K562 (cell line): Measurements from ENCODE around the gene RNASEH1. TPM values are rescaled to one million over a fixed set of nuclear protein-coding genes. Genes with fewer than 3 reads are reported as not detected.

Experiments
- ATAC-seq: fragments of 200-7000 bp; cut with Tn5 transposase; 3 replicates; pipeline ENCODE4 v1.9.1; 2020; ENCODE audit warnings: moderate library complexity
- BruUV-seq: library from RNA; stranded (reverse); fragments of 400-500 nt; replicated peaks from 2 replicates; lab custom pipeline; 2021; lab: Mats Ljungman, UMichigan
- CTCF ChIA-PET: fragments of 300-600 bp; formaldehyde crosslinking; extraction: SDS; loops from one replicate; lab custom pipeline; 2021; ENCODE audit warnings: low intra/inter-chr PET ratio; lab: Yijun Ruan, JAX
- POLR2A ChIA-PET: fragments of 300-600, 350-650 bp; sonication (Branson Sonifier 250); formaldehyde crosslinking; extraction: SDS; loops from one replicate; lab custom pipeline; 2021; ENCODE audit warnings: antibody characterized with exemption, inconsistent platforms; lab: Yijun Ruan, JAX
- DNase-seq, 4 experiments: peaks; one replicate each; pipeline versions ENCODE4 v3.0.0 to v3.0.0-alpha.2; 2011 to 2018; ENCODE audit warnings: low spot score in 3 of 4, mixed read lengths in 3 of 4; ENCODE audit errors: extremely low read depth in 1 of 4
- FAIRE-seq: peaks from 2 replicates; lab custom pipeline; 2011; peaks lifted over from hg19 to GRCh38; lab: Jason Lieb, UNC
- H2AFZ ChIP-seq: 2 replicates; pipeline ENCODE4 v1.6.0; 2011; ENCODE audit warnings: low read depth, low read length, control low read depth, inconsistent platforms
- H3K27ac ChIP-seq: fragments of 200-600 bp; 3 replicates; pipeline ENCODE4 v1.8.0; 2011; ENCODE audit warnings: low read depth, mild to moderate bottlenecking, control low read depth, inconsistent platforms, low read length, moderate library complexity, mixed read lengths; ENCODE audit errors: extremely low read depth
- H3K27me3 ChIP-seq, 2 experiments: fragments of 300-600 bp in 1 of 2; 2 replicates in 1 of 2; 3 replicates in 1 of 2; pipeline versions ENCODE4 v1.6.0 to v1.8.0; 2011; ENCODE audit warnings: inconsistent platforms in 2 of 2, low read length in 2 of 2, mild to moderate bottlenecking in 1 of 2, mixed read lengths in 1 of 2, moderate library complexity in 1 of 2; ENCODE audit not compliant: control insufficient read depth in 2 of 2, insufficient read depth in 2 of 2
- H3K36me3 ChIP-seq: fragments of 300-600 bp; 3 replicates; pipeline ENCODE4 v1.8.0; 2011; ENCODE audit warnings: mild to moderate bottlenecking, low read length, inconsistent platforms; ENCODE audit not compliant: control insufficient read depth, insufficient read depth
- H3K4me1 ChIP-seq, 2 experiments: fragments of 200-600 bp in 1 of 2; replicated peaks in 1 of 2; 2 replicates in 1 of 2; 3 replicates in 1 of 2; pipeline versions ENCODE4 v1.5.1 to v1.8.0; 2011; ENCODE audit warnings: inconsistent platforms in 2 of 2, low read length in 2 of 2, mild to moderate bottlenecking in 1 of 2, mixed read lengths in 1 of 2, moderate library complexity in 1 of 2; ENCODE audit not compliant: control insufficient read depth in 2 of 2, insufficient read depth in 2 of 2
- H3K4me2 ChIP-seq: 2 replicates; pipeline ENCODE4 v1.6.1; 2011; ENCODE audit warnings: low read length, control low read depth, inconsistent platforms, mixed read lengths; ENCODE audit not compliant: insufficient read depth
- H3K4me3 ChIP-seq: fragments of 200-600 bp; sonication (generic), shearing (Covaris generic); 2 replicates; pipeline ENCODE4 v1.5.1; 2016; ENCODE audit warnings: control low read depth, inconsistent platforms
- H3K79me2 ChIP-seq: fragments of 200-600 bp; 3 replicates; pipeline ENCODE4 v1.8.0; 2011; ENCODE audit warnings: low read length, inconsistent platforms; ENCODE audit not compliant: control insufficient read depth, insufficient read depth
- H3K9ac ChIP-seq, 2 experiments: 2 replicates each; pipeline versions ENCODE4 v1.6.0 to v1.6.1; 2011; ENCODE audit warnings: low read depth in 2 of 2, low read length in 2 of 2, control low read depth in 1 of 2, inconsistent platforms in 1 of 2, mild to moderate bottlenecking in 1 of 2, mixed read lengths in 1 of 2; ENCODE audit not compliant: insufficient read depth in 1 of 2
- H3K9me1 ChIP-seq: one replicate; pipeline ENCODE4 v1.6.0; 2011; ENCODE audit warnings: inconsistent platforms, mild to moderate bottlenecking, low read length, moderate library complexity; ENCODE audit not compliant: control insufficient read depth, insufficient read depth
- H3K9me3 ChIP-seq: replicated peaks from 2 replicates; pipeline ENCODE4 v1.5.1; 2011; ENCODE audit warnings: low read depth, low read length, inconsistent platforms; ENCODE audit not compliant: control insufficient read depth, insufficient read depth
- H4K20me1 ChIP-seq: replicated peaks from 2 replicates; pipeline ENCODE4 v1.6.1; 2011; ENCODE audit warnings: low read length, inconsistent platforms, mixed read lengths; ENCODE audit not compliant: control insufficient read depth, insufficient read depth
- CBX3 ChIP-seq, 2 experiments: IDR thresholded peaks; 1 replicate in 1 of 2; 2 replicates in 1 of 2; pipeline ENCODE4 v1.6.1; 2012; ENCODE audit warnings: inconsistent platforms in 2 of 2, low read length in 2 of 2, borderline replicate concordance in 1 of 2, control low read depth in 1 of 2
- NONO ChIP-seq, 2 experiments: fragments of 200-400 bp in 1 of 2; fragments of 450-650 bp in 1 of 2; formaldehyde crosslinking in 1 of 2; IDR thresholded peaks; 2 replicates each; pipeline ENCODE4 v1.6.1; 2017; ENCODE audit warnings: low read depth in 2 of 2, mild to moderate bottlenecking in 2 of 2, moderate library complexity in 2 of 2, low read length in 1 of 2
- PRPF4 ChIP-seq: fragments of 200-400 bp; formaldehyde crosslinking; IDR thresholded peaks from one replicate; pipeline ENCODE4 v1.6.1; 2017; ENCODE audit warnings: low read length, low read depth, mild to moderate bottlenecking; ENCODE audit not compliant: insufficient read depth, poor library complexity, severe bottlenecking
- RBBP5 ChIP-seq: fragments of 200-600 bp; sonication (generic); IDR thresholded peaks from 2 replicates; pipeline ENCODE4 v1.6.1; 2012; ENCODE audit warnings: borderline replicate concordance, mild to moderate bottlenecking, low read length, control low read depth, inconsistent platforms; ENCODE audit not compliant: insufficient read depth, poor library complexity, severe bottlenecking
- RBM15 ChIP-seq: fragments of 200-400 bp; formaldehyde crosslinking; IDR thresholded peaks from 2 replicates; pipeline ENCODE4 v1.6.1; 2018; ENCODE audit warnings: mild to moderate bottlenecking, low read length, moderate library complexity; ENCODE audit not compliant: insufficient read depth
- SMAD1 ChIP-seq: fragments of 150-350 bp; IDR thresholded peaks from 2 replicates; pipeline ENCODE4 v1.6.1; 2014; ENCODE audit warnings: low read length, low read depth; ENCODE audit not compliant: partially characterized antibody
- ZBTB34 ChIP-seq: fragments of 250-450 bp; sonication (Bioruptor Pico); IDR thresholded peaks from 2 replicates; pipeline ENCODE4 v1.8.0; 2021; ENCODE audit warnings: mild to moderate bottlenecking, moderate library complexity
- ZNF444 ChIP-seq: fragments of 250-450 bp; sonication (Bioruptor Pico); IDR thresholded peaks from 2 replicates; pipeline ENCODE4 v1.4.0; 2020; ENCODE audit warnings: mild to moderate bottlenecking, moderate library complexity
- WGBS: fragments of 100-300 bp; shearing (Covaris generic); methylation state at CpG from one replicate; pipeline ENCODE4 v1.1.6; 2016; ENCODE audit warnings: low coverage, mixed read lengths; ENCODE audit not compliant: insufficient coverage; ENCODE audit errors: missing lambda C conversion rate; 5-methylcytosine and 5-hydroxymethylcytosine counted together
- in situ Hi-C: fragments of 300-500 bp; cut with MboI; formaldehyde crosslinking; loops from 4 replicates; pipeline ENCODE4 v1.15.0; 2018; ENCODE audit warnings: inconsistent platforms, mixed read lengths
- intact Hi-C: fragments of 100-400 bp; cut with micrococcal nuclease; formaldehyde crosslinking; loops from 2 replicates; pipeline ENCODE4 v1.14.2; 2022
- polyA plus RNA-seq, 8 experiments: library from polyadenylated mRNA; depleted of rRNA in 4 of 8; stranded (reverse) in 5 of 8; unstranded in 3 of 8; fragments of >200 nt; fragmentation: Nextera tagmentation in 2 of 8; fragmentation: Illumina TruSeq in 1 of 8; extraction: Ambion mirVana in 2 of 8; extraction: Trizol in 1 of 8; gene quantifications; 2 replicates each; pipeline versions ENCODE4 v1.2.1 to v1.2.3, GENCODE V29; 2011 to 2014; ENCODE audit warnings: inconsistent platforms in 1 of 8, missing spikeins in 1 of 8
- total RNA-seq, 7 experiments: library from RNA; depleted of rRNA in 6 of 7; stranded (reverse); fragments of >200 nt in 6 of 7; fragmentation: Illumina TruSeq in 2 of 7; extraction: Trizol in 2 of 7; gene quantifications; 2 replicates each; pipeline versions ENCODE4 v1.2.1 to v1.2.3, GENCODE V29; 2011 to 2021; ENCODE audit warnings: low replicate concordance in 1 of 7

The RNASEH1 gene
- total and polyA plus RNA-seq, 9 of the 15 experiments (the other 6 are each of a cell fraction or from before 2014, with no cell fraction given): 25.7 to 47.5 (median 42.8) TPM

- ATAC-seq (no peak), FAIRE-seq (no peak), DNase-seq (no peak)
- POLR2A ChIA-PET: interaction anchor here (1.0 kb wide), 1 partner anchor 41 kb away, joined by 3 read pairs; no protein-coding TSS in a partner anchor
- no peak overlapping the region for H3K4me3 ChIP-seq
- no peaks in the 10 kb centered on the region for H3K27me3 ChIP-seq
- CTCF ChIA-PET: no interaction called here
- H4K20me1 ChIP-seq: no peaks in the 10 kb centered on the region
- no peak overlapping the region for H3K27ac ChIP-seq
- no peak overlapping the region for H3K9ac ChIP-seq
- intact Hi-C loops: no loop called here
- TF ChIP-seq CBX3 (IDR thresholded peaks at IDR 0.05; ENCODE audit: borderline replicate concordance in 1 of 2, low read length in 2 of 2) (peak in 1 of 2 experiments; percentile 57; a peak in 1 of 3 replicates), ZNF444 (CRISPR knock-in tag) (no peak)
- peaks cover 6% of the 10 kb centered on the region; the same call in 1 of the 2 replicates for H3K9me3 ChIP-seq
- H3K36me3 ChIP-seq: peaks cover 8% of the 10 kb centered on the region; the same call in 2 of the 3 replicates
- H3K9me1 ChIP-seq: no peaks in the 10 kb centered on the region
- no TSS peak for BruUV-seq
- in situ Hi-C loops: no loop called here
- no peaks in the 10 kb centered on the region for H3K79me2 ChIP-seq
- 71% methylated on average over 6 of the region's 6 CpGs for WGBS
- H3K4me1 ChIP-seq: peaks cover 9 to 18% of the 10 kb centered on the region in 2 experiments; a peak in 4 of 5 replicates
- H3K4me2 ChIP-seq: no peak overlapping the region
- H2AFZ ChIP-seq: no peak overlapping the region
These were observed 24.3 kb downstream of the RNASEH1 start for GRCh38 chr2:3533836-3534235.

GRCh38 chr2:3532941-3533340 is 25.2 kb downstream of the RNASEH1 start:
- H3K4me2 ChIP-seq: no peak overlapping the region
- DNase-seq (no peak), FAIRE-seq (no peak), ATAC-seq (no peak)
- H3K27me3 ChIP-seq: no peaks in the 10 kb centered on the region; a peak in 1 of 5 replicates
- peaks cover 6% of the 10 kb centered on the region; the same call in 1 of the 2 replicates for H3K9me3 ChIP-seq
- intact Hi-C loops (no loop called here), in situ Hi-C loops (no loop called here)
- BruUV-seq: no TSS peak
- no peak overlapping the region for H3K27ac ChIP-seq
- ChIA-PET CTCF (no interaction called here), POLR2A (no interaction called here)
- WGBS: 85% methylated on average over 8 of the region's 12 CpGs
- H3K9ac ChIP-seq: no peak overlapping the region
- no peak overlapping the region for H3K4me3 ChIP-seq
- H4K20me1 ChIP-seq: no peaks in the 10 kb centered on the region
- H3K4me1 ChIP-seq: peaks cover 9 to 24% of the 10 kb centered on the region in 2 experiments; a peak in 4 of 5 replicates
- no peak overlapping the region for H2AFZ ChIP-seq
- peaks cover 9% of the 10 kb centered on the region; the same call in 2 of the 3 replicates for H3K36me3 ChIP-seq
- no peaks in the 10 kb centered on the region for H3K9me1 ChIP-seq
- no peaks in the 10 kb centered on the region for H3K79me2 ChIP-seq
- TF ChIP-seq RBBP5 (no peak), RBM15 (no peak), NONO (IDR thresholded peaks at IDR 0.05; ENCODE audit: low read depth in 2 of 2, low read length in 1 of 2) (no peak), PRPF4 (no peak), ZBTB34 (CRISPR knock-in tag) (no peak), SMAD1 (no peak)
